IMR-90 (cell line): ENCODE results near the gene PTCH2. TPM values are rescaled to one million over a fixed set of nuclear protein-coding genes. Genes with fewer than 3 reads are reported as not detected.
A peak's percentile ranks its signal among the peaks of the same experiment; 100 is the strongest.

Source experiments
- ATAC-seq: fragments of 200-7000 bp; cut with Tn5 transposase; 2 replicates; pipeline ENCODE4 v1.9.1; 2020; ENCODE audit warnings: low read depth, mild to moderate bottlenecking, moderate library complexity
- BruUV-seq: library from RNA; stranded (reverse); fragments of 400-500 nt; replicated peaks from 2 replicates; lab custom pipeline; 2021; lab: Mats Ljungman, UMichigan
- CTCF ChIA-PET: fragments of 300-600 bp; formaldehyde crosslinking; extraction: SDS; loops from one replicate; lab custom pipeline; 2021; ENCODE audit warnings: antibody characterized with exemption; lab: Yijun Ruan, JAX
- POLR2A ChIA-PET: fragments of 300-600 bp; sonication (Branson Sonifier 250); formaldehyde crosslinking; loops from one replicate; lab custom pipeline; 2022; ENCODE audit warnings: antibody characterized with exemption; ENCODE audit not compliant: unreplicated experiment; lab: Charles Lee
- DNase-seq: peaks from one replicate; pipeline ENCODE4 v3.0.0; 2013
- H2AFZ ChIP-seq: replicated peaks from 2 replicates; pipeline ENCODE3; 2013; ENCODE audit warnings: low read length, mild to moderate bottlenecking; ENCODE audit not compliant: poor library complexity
- H2AK5ac ChIP-seq: 2 replicates; pipeline ENCODE4 v1.6.1; 2013; ENCODE audit warnings: low read depth, low read length, inconsistent platforms
- H2AK9ac ChIP-seq: replicated peaks from 2 replicates; pipeline ENCODE3; 2013; ENCODE audit warnings: mild to moderate bottlenecking, low read depth, low read length, moderate library complexity; ENCODE audit not compliant: poor library complexity
- H2BK120ac ChIP-seq: 2 replicates; pipeline ENCODE4 v1.6.1; 2013; ENCODE audit warnings: low read depth, low read length, inconsistent platforms
- H2BK15ac ChIP-seq: 3 replicates; pipeline ENCODE4 v1.6.1; 2013; ENCODE audit warnings: low read depth, low read length, inconsistent platforms
- H2BK20ac ChIP-seq: 2 replicates; pipeline ENCODE4 v1.6.1; 2013; ENCODE audit warnings: low read depth, mild to moderate bottlenecking, inconsistent platforms, low read length, moderate library complexity
- H2BK5ac ChIP-seq: 2 replicates; pipeline ENCODE4 v1.6.1; 2013; ENCODE audit warnings: mild to moderate bottlenecking, low read depth, low read length, inconsistent platforms; ENCODE audit not compliant: poor library complexity, severe bottlenecking
- H3K14ac ChIP-seq: replicated peaks from 2 replicates; pipeline ENCODE4 v1.6.1; 2013; ENCODE audit warnings: low read depth, low read length, inconsistent platforms
- H3K18ac ChIP-seq: 2 replicates; pipeline ENCODE4 v1.6.1; 2013; ENCODE audit warnings: low read depth, low read length, control low read depth
- H3K23ac ChIP-seq: 2 replicates; pipeline ENCODE4 v1.6.1; 2013; ENCODE audit warnings: low read depth, low read length, inconsistent platforms
- H3K27ac ChIP-seq: 2 replicates; pipeline ENCODE4 v1.5.1; 2013; ENCODE audit warnings: mild to moderate bottlenecking, control low read depth, low read length; ENCODE audit not compliant: insufficient read depth
- H3K27me3 ChIP-seq: 2 replicates; pipeline ENCODE4 v1.6.1; 2013; ENCODE audit warnings: low read length; ENCODE audit not compliant: control insufficient read depth, insufficient read depth
- H3K36me3 ChIP-seq: 2 replicates; pipeline ENCODE4 v1.6.1; 2013; ENCODE audit warnings: low read length, mixed read lengths; ENCODE audit not compliant: control insufficient read depth, insufficient read depth
- H3K4ac ChIP-seq: 2 replicates; pipeline ENCODE4 v1.6.1; 2013; ENCODE audit warnings: low read depth, low read length, inconsistent platforms
- H3K4me1 ChIP-seq: 2 replicates; pipeline ENCODE4 v1.6.1; 2013; ENCODE audit warnings: low read length, mixed read lengths; ENCODE audit not compliant: control insufficient read depth, insufficient read depth
- H3K4me2 ChIP-seq: 2 replicates; pipeline ENCODE4 v1.6.1; 2013; ENCODE audit warnings: low read depth, mild to moderate bottlenecking, control low read depth, low read length, moderate library complexity
- H3K4me3 ChIP-seq: 2 replicates; pipeline ENCODE4 v1.5.1; 2013; ENCODE audit warnings: low read depth, mild to moderate bottlenecking, control low read depth, low read length, moderate library complexity; ENCODE audit not compliant: insufficient read depth
- H3K56ac ChIP-seq: 2 replicates; pipeline ENCODE4 v1.6.1; 2013; ENCODE audit warnings: low read length, inconsistent platforms; ENCODE audit not compliant: insufficient read depth; ENCODE audit errors: extremely low read depth
- H3K79me1 ChIP-seq, 2 experiments: 2 replicates each; pipeline ENCODE4 v1.6.1; 2013; ENCODE audit warnings: low read length in 2 of 2, inconsistent platforms in 1 of 2, low read depth in 1 of 2
- H3K9ac ChIP-seq: 2 replicates; pipeline ENCODE4 v1.6.1; 2013; ENCODE audit warnings: low read depth, low read length, control low read depth
- H3K9me1 ChIP-seq: 2 replicates; pipeline ENCODE4 v1.6.1; 2013; ENCODE audit warnings: low read length, inconsistent platforms; ENCODE audit not compliant: insufficient read depth
- H3K9me3 ChIP-seq: 2 replicates; pipeline ENCODE4 v1.6.1; 2013; ENCODE audit warnings: low read length; ENCODE audit not compliant: control insufficient read depth, insufficient read depth
- H4K20me1 ChIP-seq: 2 replicates; pipeline ENCODE4 v1.6.1; 2013; ENCODE audit warnings: low read length, inconsistent platforms; ENCODE audit not compliant: insufficient read depth
- H4K5ac ChIP-seq: 2 replicates; pipeline ENCODE4 v1.6.1; 2013; ENCODE audit warnings: mild to moderate bottlenecking, low read depth, low read length, control low read depth
- H4K8ac ChIP-seq, 2 experiments: 2 replicates each; pipeline ENCODE4 v1.6.1; 2013; ENCODE audit warnings: low read depth in 2 of 2, low read length in 2 of 2, control low read depth in 1 of 2, inconsistent platforms in 1 of 2
- H4K91ac ChIP-seq: 2 replicates; pipeline ENCODE4 v1.6.1; 2013; ENCODE audit warnings: low read depth, low read length, inconsistent platforms; ENCODE audit not compliant: insufficient read depth
- BHLHE40 ChIP-seq: fragments of 150-350 bp; IDR thresholded peaks from 2 replicates; pipeline ENCODE4 v1.6.1; 2016; ENCODE audit warnings: mild to moderate bottlenecking, low read depth, low read length
- CEBPB ChIP-seq: IDR thresholded peaks from 2 replicates; pipeline ENCODE4 v1.6.1; 2012; ENCODE audit warnings: low read depth, low read length, improper control_type of control experiment
- MAFK ChIP-seq: IDR thresholded peaks from 2 replicates; pipeline ENCODE4 v1.6.1; 2012; ENCODE audit warnings: low read depth, low read length, improper control_type of control experiment
- MXI1 ChIP-seq: IDR thresholded peaks from 2 replicates; pipeline ENCODE4 v1.6.1; 2012; ENCODE audit warnings: low read depth, mild to moderate bottlenecking, low read length, moderate library complexity, borderline replicate concordance
- NFE2L2 ChIP-seq: fragments of 150-350 bp; IDR thresholded peaks from 2 replicates; pipeline ENCODE4 v1.6.1; 2016; ENCODE audit warnings: low read depth, mild to moderate bottlenecking, low read length
- POLR2A ChIP-seq: IDR thresholded peaks from 2 replicates; pipeline ENCODE4 v1.6.1; 2012; ENCODE audit warnings: mild to moderate bottlenecking, low read depth, low read length
- RAD21 ChIP-seq: IDR thresholded peaks from 2 replicates; pipeline ENCODE4 v1.6.1; 2012; ENCODE audit warnings: low read length, improper control_type of control experiment
- RCOR1 ChIP-seq: IDR thresholded peaks from 2 replicates; pipeline ENCODE4 v1.6.1; 2012; ENCODE audit warnings: mild to moderate bottlenecking, low read length, improper control_type of control experiment; ENCODE audit not compliant: insufficient replicate concordance
- RFX5 ChIP-seq: IDR thresholded peaks from 2 replicates; pipeline ENCODE4 v1.8.0; 2012; ENCODE audit warnings: low read depth, mild to moderate bottlenecking, low read length, moderate library complexity
- WGBS, 2 experiments: methylation state at CpG; one replicate each; pipeline versions ENCODE4 v1.1.5 to v1.1.7; 2013; ENCODE audit warnings: missing lambda C conversion rate in 2 of 2; ENCODE audit not compliant: insufficient read length in 1 of 2; ENCODE audit errors: extremely low coverage in 2 of 2; 5-methylcytosine and 5-hydroxymethylcytosine counted together
- dilution Hi-C: fragments of 300-500 bp; cut with HindIII; formaldehyde crosslinking; loops from one replicate; pipeline ENCODE4 v1.14.3; 2018; ENCODE audit warnings: low sequenced_read_pairs; ENCODE audit not compliant: unreplicated experiment
- in situ Hi-C: fragments of 300-500 bp; cut with MboI; formaldehyde crosslinking; loops from 3 replicates; pipeline ENCODE4 v1.14.3; 2019; ENCODE audit warnings: low sequenced_read_pairs, inconsistent platforms, mixed read lengths
- intact Hi-C: fragments of 100-400 bp; cut with micrococcal nuclease; formaldehyde crosslinking; loops from 2 replicates; pipeline ENCODE4 v1.10.0; 2022
- polyA plus RNA-seq, 3 experiments: library from polyadenylated mRNA; depleted of rRNA; stranded (reverse); fragments of >200 nt; gene quantifications; 2 replicates each; pipeline ENCODE4 v1.2.3, GENCODE V29; 2012; ENCODE audit warnings: low replicate concordance in 1 of 3
- total RNA-seq: library from RNA; depleted of rRNA; stranded (reverse); fragments of >200 nt; gene quantifications from 2 replicates; pipeline ENCODE4 v1.2.3, GENCODE V29; 2012
- TF ChIP-seq, protein P1 (sequence below): fragments of 150-350 bp; IDR thresholded peaks from 2 replicates; pipeline ENCODE4 v1.6.1; 2016; ENCODE audit warnings: low read depth, mild to moderate bottlenecking, low read length, moderate library complexity, borderline replicate concordance

Gene PTCH2
- total and polyA plus RNA-seq, 2 of the 4 experiments (the other 2 are of a cell fraction) = under 0.01 to 0.56 TPM

DNA sequence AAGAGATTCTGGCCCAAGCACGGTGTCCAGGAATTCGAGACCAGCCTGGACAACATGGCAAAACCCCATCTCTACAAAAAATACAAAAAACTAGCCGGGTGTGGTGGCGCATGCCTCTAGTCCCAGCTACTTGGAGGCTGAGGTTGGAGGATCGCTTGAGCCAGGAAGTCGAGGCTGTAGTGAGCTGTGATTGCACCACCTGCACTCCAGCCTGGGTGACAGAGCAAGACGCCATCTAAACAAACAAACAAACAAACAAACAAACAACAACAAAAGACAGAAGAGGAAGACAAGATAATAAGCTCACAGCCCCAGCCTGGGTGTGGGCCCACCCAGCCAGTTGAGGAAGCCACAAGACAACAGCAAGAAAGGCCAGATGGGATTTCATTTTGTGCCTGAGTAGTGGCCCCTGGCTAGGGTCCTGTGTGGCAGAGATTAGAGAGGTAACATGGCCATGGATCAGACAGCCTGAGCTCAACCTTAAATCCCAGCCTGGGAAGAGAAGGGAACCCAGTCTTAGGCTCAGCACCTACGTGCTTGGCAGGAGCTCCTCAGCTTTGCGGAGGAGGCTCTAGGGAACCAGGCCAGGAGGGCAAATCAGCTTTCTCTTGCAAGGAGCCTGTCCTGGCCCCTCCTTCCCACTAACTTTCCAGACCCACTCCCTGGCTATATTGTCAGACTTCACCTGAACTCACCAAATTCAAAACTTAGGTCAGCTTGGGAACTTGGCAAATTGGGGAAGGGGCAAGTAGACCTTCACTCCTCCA, 50.1 kb downstream of the PTCH2 start:
- no peaks in the 10 kb centered on the region for H3K79me1 ChIP-seq
- no peak for TF ChIP-seq POLR2A
- no peak for TF ChIP-seq CEBPB
- no peak for TF ChIP-seq RFX5
- TF ChIP-seq BHLHE40 = no peak
- TF ChIP-seq MXI1 = no peak
- TF ChIP-seq, protein P1, sequence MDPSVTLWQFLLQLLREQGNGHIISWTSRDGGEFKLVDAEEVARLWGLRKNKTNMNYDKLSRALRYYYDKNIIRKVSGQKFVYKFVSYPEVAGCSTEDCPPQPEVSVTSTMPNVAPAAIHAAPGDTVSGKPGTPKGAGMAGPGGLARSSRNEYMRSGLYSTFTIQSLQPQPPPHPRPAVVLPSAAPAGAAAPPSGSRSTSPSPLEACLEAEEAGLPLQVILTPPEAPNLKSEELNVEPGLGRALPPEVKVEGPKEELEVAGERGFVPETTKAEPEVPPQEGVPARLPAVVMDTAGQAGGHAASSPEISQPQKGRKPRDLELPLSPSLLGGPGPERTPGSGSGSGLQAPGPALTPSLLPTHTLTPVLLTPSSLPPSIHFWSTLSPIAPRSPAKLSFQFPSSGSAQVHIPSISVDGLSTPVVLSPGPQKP = no peak
- TF ChIP-seq MAFK = no peak
- no peak for TF ChIP-seq RAD21
- TF ChIP-seq RCOR1 = no peak
- no peak for TF ChIP-seq NFE2L2
- ChIA-PET CTCF (interaction anchor here (0.7 to 2.0 kb wide), 8 partner anchors 12 to 222 kb away, joined by 3 to 7 read pairs (median 4); partner anchors contain the start of genes HECTD3 and UROD), POLR2A (no interaction called here)
- no peak overlapping the region for H3K27ac ChIP-seq
- WGBS, 2 experiments = no CpG with 5 or more reads among the region's 9 CpGs
- no peak overlapping the region for H4K5ac ChIP-seq
- no peaks in the 10 kb centered on the region for H3K9me3 ChIP-seq
- H4K20me1 ChIP-seq = no peaks in the 10 kb centered on the region
- no peak overlapping the region for H2BK15ac ChIP-seq
- no peak overlapping the region for H3K4me3 ChIP-seq
- H3K18ac ChIP-seq = no peak overlapping the region
- no peak overlapping the region for H2BK5ac ChIP-seq
- no peak overlapping the region for H4K8ac ChIP-seq
- H2BK20ac ChIP-seq = no peak overlapping the region
- H2AFZ ChIP-seq = peak overlapping the region; percentile 5
- peaks cover 2% of the 10 kb centered on the region; the same call in 1 of the 2 replicates for H3K27me3 ChIP-seq
- no peak overlapping the region for H3K23ac ChIP-seq
- DNase-seq = no peak
- no peak overlapping the region for H3K14ac ChIP-seq
- no peaks in the 10 kb centered on the region for H3K36me3 ChIP-seq
- no peak overlapping the region for H4K91ac ChIP-seq
- H2AK5ac ChIP-seq = no peak overlapping the region
- intact Hi-C loops = loop anchor here (2.0 to 5.0 kb wide), 2 partner anchors 194 to 219 kb away; partner anchors contain the start of genes EIF2B3, HECTD3 and UROD
- BruUV-seq = no TSS peak
- peak overlapping the region; percentile 13 for H2AK9ac ChIP-seq
- ATAC-seq = no peak
- no peak overlapping the region for H3K4ac ChIP-seq
- no peak overlapping the region for H3K56ac ChIP-seq
- H3K9me1 ChIP-seq = no peaks in the 10 kb centered on the region
- H3K4me1 ChIP-seq = no peaks in the 10 kb centered on the region
- H3K4me2 ChIP-seq = no peak overlapping the region
- dilution Hi-C loops = no loop called here
- no peak overlapping the region for H3K9ac ChIP-seq
- in situ Hi-C loops = no loop called here
- no peak overlapping the region for H2BK120ac ChIP-seq
